NCI-H128 (cell line): Measurements from ENCODE around the gene C3orf70.

Source experiments
- DNase-seq: peaks from one replicate; lab custom pipeline; 2025; ENCODE audit not compliant: unreplicated experiment; lab: John Stamatoyannopoulos, UW

Gene C3orf70

DNA sequence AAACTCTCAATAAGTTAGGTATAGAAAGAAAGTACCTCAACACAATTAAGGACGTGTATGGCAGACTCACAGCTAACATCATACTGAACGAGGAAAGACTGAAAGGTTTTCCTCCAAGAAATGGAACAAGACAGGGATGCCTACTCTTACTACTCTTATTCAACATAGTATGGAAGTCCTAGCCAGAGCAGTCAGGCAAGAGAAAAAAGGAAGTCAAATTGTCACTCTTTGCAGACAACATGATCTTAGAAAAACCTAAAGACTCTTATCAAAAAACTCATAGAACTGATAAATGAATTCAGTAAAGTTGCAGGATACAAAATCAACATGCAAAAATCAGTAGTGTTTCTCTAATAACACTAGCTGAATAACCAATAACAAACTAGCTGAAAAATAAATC, 96.0 kb downstream of the C3orf70 start:
- no peak for DNase-seq

DNA sequence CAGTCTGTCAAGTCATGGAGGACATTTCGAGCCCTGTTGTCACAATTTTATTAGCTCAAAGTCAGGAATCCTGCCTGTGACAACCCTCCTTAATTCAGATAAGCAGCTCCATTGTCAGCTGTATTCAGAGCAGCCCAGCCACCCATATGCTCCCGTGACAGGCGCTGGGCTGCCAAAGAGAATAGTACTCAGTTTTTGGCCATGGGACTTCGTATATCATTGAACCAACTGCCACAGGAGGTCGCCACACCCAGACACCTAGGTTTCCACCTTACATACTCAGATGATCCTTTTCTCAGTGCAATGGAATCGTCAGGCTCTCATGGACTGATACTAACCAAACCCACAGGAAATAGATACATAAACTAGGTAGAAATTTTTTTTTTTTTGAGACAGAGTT, 100.2 kb downstream of the C3orf70 start:
- DNase-seq, result no peak

GRCh38 chr3:185051801-185052200, 101.1 kb downstream of the C3orf70 start:
- DNase-seq, result no peak

DNA sequence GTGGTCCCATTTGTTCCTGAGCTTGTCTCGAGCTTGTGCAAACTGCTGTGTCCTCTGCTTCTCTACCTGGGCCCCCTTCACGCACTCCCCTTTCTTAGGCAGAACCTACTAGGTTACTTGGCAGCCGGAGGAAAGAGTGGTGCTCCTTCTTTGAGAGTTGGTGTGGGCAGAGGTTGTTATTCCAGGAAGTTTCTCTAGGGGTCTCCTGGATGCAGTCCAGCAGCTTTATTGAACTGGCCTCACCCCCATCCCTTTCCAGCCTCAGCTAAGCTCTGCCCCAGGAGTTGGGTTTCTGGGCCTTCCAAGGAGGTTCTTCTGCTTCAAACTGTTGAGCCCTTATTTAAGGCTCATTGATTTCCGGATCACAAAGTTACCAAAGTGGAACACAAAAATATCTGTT, 103.2 kb downstream of the C3orf70 start:
- no peak for DNase-seq

DNA sequence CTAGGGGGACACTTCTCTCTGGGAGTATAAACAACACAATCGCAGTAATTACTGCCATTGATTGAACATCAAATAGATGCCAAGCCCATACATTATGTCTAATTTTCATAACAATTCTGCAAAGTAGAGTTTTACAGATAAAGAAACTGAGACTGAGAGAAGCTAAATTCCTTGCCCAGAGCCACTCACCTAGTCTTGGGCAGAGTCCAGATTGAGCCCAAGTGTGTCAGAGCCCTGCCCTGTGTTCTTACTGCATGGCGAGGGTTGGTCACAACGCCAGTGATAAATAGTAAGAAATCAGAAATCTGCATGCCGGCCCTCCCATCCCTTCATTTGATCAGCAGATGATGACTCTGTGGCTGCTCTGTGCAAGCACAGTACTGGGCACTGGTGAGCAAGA, 106.3 kb downstream of the C3orf70 start:
- no peak for DNase-seq

- no peak for DNase-seq
Observed at GRCh38 chr3:185046164-185046515, 106.7 kb downstream of the C3orf70 start.

DNA sequence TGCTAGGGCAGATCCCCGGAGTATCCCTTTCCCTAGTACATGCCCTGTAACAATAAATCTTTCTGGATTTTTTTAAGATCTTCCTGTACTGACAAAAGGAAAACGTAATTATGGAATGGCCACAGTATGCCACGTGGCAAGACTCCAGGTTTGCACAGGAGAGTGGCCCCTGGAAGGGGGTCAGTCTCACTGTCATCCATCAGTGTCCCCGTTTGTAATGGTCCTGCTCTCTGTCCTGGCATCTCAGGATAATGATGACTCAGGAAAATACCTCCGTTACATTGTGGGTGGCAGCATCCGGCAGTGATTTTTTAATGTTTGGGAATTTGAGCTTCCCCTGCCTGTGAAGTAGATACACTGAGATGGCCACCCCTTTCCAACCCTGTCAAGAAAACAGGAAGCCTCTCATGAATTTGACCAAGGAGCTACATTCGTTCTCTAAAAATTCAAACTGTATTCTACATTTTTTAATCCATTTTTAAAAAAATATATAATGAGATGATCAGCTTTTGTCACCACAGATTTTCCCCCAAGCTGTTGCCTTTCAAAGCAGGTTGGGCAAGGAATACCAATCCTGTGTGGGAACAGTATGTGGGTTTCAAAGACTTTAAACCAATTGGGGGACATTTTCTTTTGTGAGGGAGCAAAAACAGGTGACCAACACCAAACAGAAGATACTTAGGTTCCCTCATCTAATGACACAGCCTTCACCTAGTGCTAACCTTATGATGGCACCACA, 110.4 kb downstream of the C3orf70 start:
- DNase-seq, result no peak

- DNase-seq, result no peak
Observed at GRCh38 chr3:185041540-185041939, 111.3 kb downstream of the C3orf70 start.

- no peak for DNase-seq
Observed at GRCh38 chr3:185040425-185040824, 112.4 kb downstream of the C3orf70 start.

DNA sequence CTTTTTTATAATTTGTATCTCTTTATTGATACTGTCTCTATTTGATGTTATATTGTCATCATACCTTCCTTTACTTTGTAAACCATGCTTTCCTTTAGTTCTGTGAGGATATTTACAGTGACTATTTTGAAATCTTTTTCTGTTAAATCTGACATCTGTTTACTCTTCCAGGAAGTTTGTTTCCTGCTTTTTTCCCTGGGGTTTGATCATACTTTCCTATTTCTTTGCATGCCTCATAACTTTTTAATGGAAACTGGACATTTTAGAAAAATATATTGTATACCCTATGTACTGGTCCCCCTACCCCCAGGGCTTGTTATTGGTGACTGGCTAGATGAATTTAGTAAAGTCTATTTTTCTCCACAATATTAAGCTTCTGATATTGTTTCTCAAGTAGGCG, 115.1 kb downstream of the C3orf70 start:
- no peak for DNase-seq

DNA sequence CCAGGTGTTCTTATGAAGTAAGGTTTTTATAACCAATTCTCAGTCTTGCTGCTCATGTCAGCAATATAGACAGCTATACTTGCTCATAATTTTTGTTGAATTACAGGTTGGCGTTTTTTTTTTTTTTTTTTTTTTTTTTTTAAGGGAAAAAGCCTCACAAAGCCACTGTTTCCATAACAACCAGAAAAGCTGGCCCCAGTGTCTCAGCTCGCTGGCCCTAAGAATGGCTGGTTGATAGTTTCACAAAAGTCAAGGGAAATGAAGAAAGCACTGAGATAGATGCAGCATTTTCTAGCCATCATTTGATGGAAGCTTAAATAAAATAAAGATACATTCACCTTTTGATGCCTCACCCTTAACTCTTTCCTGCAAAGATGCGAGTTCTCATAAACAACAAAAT, 121.9 kb downstream of the C3orf70 start:
- no peak for DNase-seq

GRCh38 chr3:185030399-185030798, 122.5 kb downstream of the C3orf70 start:
- DNase-seq, result no peak

DNA sequence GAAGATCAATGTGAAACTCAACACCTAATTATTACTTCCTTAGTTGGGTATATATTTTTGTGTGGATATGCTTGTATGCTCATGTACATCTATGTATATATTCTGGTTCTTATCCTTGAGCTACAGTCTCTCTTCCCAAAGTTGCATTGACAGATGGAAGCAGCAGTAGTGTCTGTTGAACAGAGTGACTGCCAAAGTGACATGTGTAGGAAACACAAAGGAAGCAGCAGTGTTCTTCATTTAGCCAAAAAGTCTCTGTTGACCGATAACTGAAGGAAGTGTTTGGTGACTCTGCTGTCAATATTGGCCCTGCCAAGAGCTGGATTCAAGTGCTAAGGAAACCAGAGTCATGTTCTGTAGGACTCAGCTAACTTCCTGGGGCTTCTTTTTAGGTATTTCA, 123.8 kb downstream of the C3orf70 start:
- no peak for DNase-seq

DNA sequence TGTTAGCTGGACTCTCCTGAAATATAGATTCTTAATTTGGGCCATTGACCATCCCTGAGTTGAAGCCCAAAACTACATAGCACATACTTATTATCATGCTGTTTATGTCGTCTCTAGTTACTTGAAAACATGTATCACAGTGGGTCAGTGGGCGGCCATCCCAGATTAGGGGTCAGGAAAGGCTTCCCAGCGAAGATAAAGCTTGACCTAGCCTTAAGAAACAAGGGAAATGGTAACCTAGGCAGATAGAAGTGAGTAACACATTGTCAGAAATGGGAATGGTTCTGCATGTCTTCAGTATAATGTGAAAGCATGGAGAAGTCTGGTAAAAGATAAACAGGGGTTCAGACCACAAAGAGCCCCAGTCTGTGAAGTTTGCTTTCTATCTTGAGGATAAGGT, 124.7 kb downstream of the C3orf70 start:
- DNase-seq, result no peak
